NCI-H82 (cell line): Measurements from ENCODE around the gene IER3IP1.
A peak's percentile ranks its signal among the peaks of the same experiment; 100 is the strongest.
"Not testable (repeated sequence)": the region's sequence is repeated elsewhere in the genome, so short reads cannot be mapped to it uniquely, and the experiment has no call there.

Experiments
- DNase-seq: peaks from one replicate; lab custom pipeline; 2025; lab: John Stamatoyannopoulos, UW

IER3IP1 gene

DNA sequence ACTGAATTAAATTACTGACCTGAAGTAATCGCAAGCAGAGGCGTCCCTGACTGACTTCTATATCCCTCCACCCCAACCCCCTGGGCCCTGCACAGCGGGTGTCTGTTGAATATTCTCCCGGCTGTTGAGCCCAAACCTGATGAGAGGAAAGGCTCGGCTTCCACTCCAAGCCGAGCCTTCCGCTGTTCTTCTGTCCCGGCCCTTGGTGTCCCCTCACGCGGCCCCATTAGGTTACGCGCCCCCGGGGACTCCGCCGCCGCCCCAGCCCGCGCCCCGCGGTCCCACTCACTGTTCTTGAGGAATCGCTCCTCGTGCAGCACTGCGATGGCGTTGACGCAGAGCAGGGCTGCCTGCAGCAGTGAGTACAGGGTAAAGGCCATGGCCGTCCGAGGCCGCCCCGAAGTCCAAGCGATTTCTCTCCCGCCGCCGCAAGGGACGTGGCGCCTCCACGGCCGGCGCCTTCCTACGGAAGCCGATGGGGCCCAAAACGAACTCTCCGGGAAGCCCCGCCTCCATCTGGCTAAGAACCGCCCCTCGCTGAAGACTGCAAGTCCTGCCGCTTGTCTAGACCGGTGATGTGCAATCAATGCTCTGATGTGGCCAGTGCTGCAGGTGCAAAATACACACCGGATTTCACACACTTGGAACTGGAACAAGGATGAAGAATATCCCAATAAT is at the start of gene IER3IP1:
Gene IER3IP1, minus strand, starts transcription at position 467 of the 678 bp plus-strand sequence. Its CDS starts 87 bp downstream, at position 380.
- peak; percentile 90 for DNase-seq

- peak; percentile 78 for DNase-seq
Observed at GRCh38 chr18:47215554-47216138, 39.5 kb upstream of the IER3IP1 start.

DNA sequence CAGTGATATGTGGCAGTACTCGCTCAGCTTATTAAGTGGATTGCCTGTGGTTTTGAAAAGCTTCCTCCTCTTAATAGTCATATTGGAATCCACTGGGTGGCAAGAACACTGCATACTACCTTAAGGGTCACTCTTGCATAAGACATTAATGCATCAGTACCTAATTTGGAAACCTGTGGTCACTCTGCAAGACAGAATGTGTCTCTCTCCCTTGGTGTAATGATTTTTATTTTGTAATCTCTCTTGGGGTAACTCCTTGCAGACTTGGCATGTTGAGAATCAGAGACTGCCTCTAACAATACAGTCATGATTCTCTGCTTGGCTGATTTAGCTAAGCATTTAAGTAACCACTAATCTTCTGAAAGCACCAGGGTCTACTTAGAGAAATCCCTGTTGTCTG is 33.0 kb upstream of the IER3IP1 start:
- peak; percentile 84 for DNase-seq

DNA sequence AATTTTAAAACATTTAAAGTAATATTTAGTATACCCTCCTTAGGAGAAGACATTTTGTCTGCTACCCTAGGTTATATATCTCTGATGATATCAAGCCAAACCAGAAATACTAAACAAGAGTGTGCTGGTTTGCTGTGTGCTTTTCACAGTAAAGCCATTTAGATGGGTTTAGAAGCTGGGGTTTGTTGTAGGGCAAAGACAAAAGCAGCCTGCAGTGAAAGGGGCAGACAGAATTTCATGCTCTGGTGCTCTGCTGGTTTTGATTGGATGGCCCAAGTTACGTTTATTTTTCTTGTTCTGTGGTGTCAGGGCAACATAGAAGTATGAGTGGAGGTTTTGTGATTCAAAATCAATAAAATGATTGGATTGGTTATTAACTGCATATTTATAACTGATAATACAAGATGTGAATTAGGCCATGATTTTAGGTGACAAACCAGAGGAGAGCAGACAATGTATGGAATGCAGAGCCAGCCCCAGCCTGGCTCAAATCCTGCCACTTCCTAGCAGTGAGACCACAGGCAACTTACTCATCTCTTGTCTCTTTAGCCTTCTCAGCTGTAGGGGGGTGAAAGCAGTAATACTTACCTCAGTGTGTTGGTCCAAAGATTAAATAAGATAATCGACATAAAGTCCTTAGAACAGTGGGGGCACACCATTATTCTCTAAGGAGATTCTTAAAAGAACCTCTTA is 30.9 kb upstream of the IER3IP1 start:
- DNase-seq, result peak; percentile 13

- DNase-seq, result peak; percentile 69
Observed at GRCh38 chr18:47204908-47205522, 28.9 kb upstream of the IER3IP1 start.

- no peak for DNase-seq
Observed at GRCh38 chr18:47203626-47204464, 27.7 kb upstream of the IER3IP1 start.

- DNase-seq, result peak; percentile 56
Observed at GRCh38 chr18:47195961-47196360, 19.8 kb upstream of the IER3IP1 start.

- DNase-seq, result no peak
Observed at GRCh38 chr18:47191961-47192360, 15.8 kb upstream of the IER3IP1 start.

- no peak for DNase-seq
Observed at GRCh38 chr18:47187721-47188120, 11.6 kb upstream of the IER3IP1 start.

DNA sequence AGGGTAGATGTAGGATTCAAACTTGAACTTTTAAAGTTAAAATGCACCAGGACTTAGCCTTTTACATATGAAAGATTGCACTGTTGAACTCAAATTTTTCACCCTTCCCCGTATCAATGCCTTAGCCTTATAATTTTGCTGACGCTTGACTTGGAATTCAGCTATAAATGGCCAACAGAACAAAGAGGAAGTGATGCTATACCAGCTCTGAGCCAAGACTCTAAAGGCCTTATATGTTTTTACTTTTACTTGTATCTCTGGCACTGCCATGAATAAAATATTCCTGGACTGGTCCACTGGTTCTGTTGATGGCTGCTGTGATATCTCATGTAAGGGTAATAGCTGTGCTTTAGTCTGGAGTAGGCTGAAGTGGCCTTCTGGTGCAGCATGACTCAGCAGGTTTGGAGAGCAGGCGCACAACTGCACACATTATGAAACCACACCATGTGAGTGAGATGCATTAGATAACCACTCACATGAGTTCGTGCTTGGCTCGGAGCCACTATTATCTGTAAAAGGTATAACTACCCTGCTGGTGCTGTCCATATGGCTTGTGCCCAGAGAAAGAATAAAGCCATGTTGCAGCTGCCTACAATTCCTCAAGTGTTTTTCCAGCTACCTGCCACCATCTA is 8.4 kb upstream of the IER3IP1 start:
- no peak for DNase-seq

DNA sequence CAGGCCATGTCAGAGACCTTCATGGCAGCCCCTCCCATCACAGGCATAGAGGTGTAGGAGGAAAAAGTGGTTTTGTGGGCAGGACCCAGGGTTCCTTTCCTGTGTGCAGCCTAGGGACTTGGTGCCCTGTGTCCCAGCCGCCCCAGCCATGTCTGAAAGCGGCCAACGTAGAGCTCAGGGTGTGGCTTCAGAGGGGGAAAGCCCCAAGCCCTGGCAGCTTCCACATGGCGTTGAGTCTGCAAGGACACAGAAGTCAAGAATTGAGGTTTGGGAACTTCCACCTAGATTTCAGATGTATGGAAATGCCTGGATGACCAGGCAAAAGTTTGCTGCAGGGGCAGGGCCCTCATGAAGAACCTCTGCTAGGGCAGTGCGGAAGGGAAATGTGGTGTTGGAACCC is 6.0 kb upstream of the IER3IP1 start:
- not testable (repeated sequence) for DNase-seq

DNA sequence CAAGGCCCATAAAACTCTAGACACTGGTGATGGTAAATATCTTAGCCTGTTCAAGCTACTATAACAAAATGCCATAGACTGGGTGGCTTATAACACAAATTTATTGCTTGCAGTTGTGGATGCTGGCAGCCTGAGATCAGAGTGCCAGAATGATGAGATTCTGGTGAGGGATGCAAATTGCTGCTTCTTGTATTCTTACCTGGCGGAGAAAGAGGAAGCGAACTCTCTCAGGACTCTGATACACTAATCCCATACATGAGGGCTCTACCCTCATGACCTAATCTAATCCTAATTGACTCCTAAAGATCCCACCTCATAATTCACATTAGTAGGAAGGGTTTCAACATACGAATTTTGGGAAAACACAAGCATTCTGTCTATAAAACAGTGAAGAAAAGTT is 4.6 kb upstream of the IER3IP1 start:
- DNase-seq, result no peak

GRCh38 chr18:47179520-47179919 is 3.4 kb upstream of the IER3IP1 start:
- DNase-seq, result peak; percentile 77

GRCh38 chr18:47175283-47175897 is 774 bp downstream of the IER3IP1 start:
- peak; percentile 37 for DNase-seq

DNA sequence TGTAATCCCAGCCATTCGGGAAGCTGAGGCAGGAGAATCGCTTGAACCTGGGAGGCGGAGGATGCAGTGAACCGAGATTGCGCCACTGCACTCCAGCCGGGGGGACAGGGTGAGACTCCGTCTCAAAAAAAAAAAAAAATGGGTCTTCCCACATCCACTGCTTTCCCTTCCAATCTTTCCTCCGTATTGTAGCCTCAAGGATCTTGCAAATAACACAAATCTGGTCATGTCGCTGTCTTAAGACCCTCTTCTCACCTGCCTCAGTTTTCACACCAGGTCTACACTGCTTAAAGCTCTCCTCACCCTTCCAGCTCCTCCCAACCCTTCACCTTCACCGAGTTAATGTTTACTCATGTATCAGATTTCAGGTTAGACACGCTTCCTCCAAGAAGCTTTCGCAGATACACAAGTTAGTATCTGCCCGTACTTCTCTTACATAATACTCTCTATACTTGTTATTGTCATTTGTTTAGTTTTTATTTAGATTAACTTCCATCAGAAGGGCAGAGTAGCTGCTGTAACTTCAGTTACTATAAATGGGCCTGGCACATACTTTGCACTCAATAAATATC is 1.5 kb downstream of the IER3IP1 start:
- DNase-seq, result no peak

DNA sequence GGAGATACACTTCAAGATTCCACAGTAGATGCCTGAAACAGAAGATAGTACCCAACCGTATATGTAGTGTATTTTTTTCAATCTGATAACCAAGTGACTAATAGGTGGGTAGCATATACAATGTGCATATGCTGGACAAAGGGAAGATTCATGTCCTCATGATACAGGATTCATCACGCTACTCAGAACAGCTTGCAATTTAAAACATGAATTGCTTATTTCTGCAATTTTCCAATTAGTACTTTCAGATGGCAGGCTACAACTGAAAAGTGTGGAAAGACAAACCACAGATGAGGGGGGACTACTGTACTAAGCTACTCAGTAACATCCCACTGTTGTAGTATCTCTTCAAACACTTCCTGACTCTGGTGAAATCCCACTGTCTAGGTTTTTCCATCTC is 3.7 kb downstream of the IER3IP1 start:
- DNase-seq, result no peak

- DNase-seq, result no peak
Observed at GRCh38 chr18:47168913-47169312, 7.3 kb downstream of the IER3IP1 start.

DNA sequence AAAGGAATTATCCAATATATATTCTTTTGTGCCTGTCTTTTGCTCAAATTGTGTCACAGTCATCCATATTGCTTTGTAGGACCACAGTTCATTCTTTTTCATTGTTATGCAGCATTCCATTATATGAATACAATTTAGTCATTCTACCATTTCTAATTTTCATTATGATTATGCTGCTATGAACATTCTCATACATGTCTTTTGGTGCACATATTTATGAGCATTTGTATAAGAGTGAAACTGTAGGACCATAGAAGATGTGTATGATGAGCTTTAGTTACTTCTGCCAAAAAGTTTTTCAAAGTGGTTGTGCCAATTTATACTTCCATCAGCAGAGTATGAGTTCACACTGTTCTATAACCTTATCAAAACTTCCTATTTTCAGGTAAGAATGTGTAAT is 7.7 kb downstream of the IER3IP1 start:
- DNase-seq, result no peak

DNA sequence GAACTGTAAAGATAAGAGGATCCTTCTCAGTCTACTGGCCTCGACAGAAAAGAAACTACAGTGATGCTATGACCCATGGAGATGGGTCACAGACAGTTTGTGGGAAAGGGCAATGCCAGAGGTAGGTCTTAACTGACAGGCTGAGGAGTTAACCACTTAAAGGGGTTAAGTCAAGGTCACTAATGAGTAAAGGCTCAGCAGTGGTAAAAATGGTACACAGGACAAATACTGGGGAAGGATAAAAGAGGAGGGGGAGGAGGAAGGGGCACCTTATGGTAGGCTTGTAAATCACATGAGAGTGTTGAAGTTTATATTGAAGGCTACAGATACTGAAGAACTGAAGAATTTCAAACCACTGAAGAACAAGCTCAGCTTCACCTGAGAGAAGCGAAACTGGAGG is 9.9 kb downstream of the IER3IP1 start:
- DNase-seq, result peak; percentile 32

GRCh38 chr18:47163241-47163640 is 12.9 kb downstream of the IER3IP1 start:
- DNase-seq, result no peak

- no peak for DNase-seq
Observed at GRCh38 chr18:47160256-47160655, 15.9 kb downstream of the IER3IP1 start.
